CD4-positive, alpha-beta T cell treated with Interleukin-6 for 4 hours (primary cell): ENCODE data around the gene CCDC40.

Experiments used
- DNase-seq: peaks from one replicate; pipeline ENCODE4 v3.0.0-alpha.2; 2020; ENCODE audit warnings: mixed read lengths

CCDC40 gene

DNA sequence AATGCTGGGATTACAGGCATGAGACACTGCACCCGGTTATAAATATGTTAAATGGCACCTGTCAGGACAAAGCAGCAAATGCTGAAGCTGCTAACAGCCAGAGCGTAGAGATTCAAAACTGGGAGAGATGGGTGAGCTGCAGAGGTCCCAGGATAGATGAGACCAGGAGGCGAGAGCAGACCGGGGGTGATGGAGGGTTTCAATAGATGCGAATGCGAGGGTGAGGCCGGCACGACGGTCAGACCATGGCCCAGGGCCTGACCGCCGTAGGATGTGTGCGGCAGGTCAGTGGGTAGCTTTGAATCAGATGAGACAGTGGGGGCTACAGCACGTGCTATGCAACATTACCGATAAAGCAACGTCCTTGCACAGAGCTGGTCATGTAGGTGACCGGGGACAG lies 14.3 kb downstream of the CCDC40 start:
- no peak for DNase-seq

- no peak for DNase-seq
Measured at GRCh38 chr17:80051681-80052080, 15.2 kb downstream of the CCDC40 start.

- no peak for DNase-seq
Measured at GRCh38 chr17:80053102-80053501, 16.7 kb downstream of the CCDC40 start.

DNA sequence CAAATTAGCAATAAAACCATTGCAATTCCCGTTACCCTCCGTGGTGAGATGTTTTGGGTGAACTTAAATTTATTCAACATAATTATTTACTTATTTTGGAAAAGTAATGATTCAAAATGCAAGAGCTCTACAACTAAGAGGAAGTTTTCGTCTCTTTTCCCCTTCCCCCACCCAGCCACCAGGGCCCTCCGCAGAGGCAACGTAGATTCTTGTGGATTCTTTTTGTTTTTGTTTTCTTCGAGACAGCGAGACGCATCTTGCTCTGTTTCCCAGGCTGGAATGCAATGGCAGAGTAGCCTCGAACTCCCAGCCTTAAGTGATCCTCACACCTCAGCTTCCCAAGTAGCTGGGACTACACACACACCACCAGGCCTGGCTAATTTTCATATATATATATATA lies 19.2 kb downstream of the CCDC40 start:
- no peak for DNase-seq

DNA sequence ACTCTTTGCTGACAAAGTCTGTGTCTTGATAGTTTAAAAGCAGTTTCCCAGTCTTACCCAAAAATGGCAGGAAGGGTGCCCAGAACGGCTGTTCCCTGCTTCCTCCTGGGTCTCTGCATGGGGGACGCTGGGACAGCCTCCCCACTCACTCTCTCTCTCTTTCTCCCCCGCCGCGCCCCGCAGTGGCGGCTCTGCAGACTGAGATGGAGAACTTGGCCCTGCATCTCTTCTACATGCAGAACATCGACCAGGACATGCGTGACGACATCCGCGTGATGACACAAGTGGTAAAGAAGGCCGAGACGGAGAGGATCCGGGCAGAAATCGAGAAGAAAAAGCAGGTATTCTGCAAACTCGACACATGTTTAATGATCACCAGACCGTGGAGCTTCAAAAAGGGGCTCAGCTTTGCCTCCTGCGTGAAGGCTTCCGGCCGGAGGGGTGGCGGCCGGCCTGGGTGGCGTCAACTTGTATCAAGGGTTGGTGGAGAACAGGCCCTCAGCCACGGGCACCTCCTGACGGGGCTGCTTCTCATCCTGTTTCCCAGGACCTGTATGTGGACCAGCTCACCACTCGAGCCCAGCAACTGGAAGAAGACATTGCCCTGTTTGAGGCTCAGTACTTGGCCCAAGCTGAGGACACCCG lies 22.0 kb downstream of the CCDC40 start:
- no peak for DNase-seq

GRCh38 chr17:80060644-80061043 lies 24.2 kb downstream of the CCDC40 start:
- DNase-seq: no peak

GRCh38 chr17:80061421-80061820 lies 25.0 kb downstream of the CCDC40 start:
- DNase-seq: no peak

DNA sequence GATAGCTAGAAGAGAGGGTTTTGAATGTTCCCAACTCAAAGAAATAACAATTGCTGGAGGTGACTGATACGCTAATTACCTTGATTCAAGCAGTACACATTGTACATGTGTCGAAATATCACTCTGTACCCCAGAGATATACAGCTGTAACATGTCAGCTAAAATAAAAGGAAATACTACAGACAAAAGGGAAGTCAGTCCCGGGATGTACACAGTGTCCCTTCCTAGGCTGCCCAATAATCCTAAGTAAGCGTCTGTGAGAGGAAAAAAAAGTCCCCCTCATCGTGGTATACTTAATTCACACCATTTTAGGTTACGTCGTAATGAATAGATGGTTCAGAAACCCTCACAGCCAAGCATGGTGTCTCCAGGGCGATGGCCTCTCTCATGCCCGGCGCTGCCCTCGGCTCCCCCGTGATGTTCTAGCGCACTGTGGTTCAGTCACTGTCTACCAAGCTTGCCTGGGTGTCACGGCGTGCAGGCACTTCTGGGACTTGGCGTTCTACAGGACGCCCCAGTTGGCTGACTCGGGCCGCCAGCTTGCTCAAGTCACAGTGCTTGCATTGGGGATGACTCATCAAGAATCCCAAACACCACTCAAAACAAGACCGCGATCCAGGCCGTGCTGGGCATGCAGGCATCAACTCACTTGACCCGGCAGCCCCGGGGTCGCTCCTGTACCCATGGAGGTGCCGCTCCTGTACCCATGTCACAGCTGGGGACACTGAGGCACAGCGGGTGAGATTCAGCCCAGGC lies 27.6 kb downstream of the CCDC40 start:
- no peak for DNase-seq

GRCh38 chr17:80064696-80065095 lies 28.3 kb downstream of the CCDC40 start:
- no peak for DNase-seq

- DNase-seq: no peak
Measured at GRCh38 chr17:80065478-80066170, 29.2 kb downstream of the CCDC40 start.

GRCh38 chr17:80067393-80067986 lies 31.0 kb downstream of the CCDC40 start:
- no peak for DNase-seq

DNA sequence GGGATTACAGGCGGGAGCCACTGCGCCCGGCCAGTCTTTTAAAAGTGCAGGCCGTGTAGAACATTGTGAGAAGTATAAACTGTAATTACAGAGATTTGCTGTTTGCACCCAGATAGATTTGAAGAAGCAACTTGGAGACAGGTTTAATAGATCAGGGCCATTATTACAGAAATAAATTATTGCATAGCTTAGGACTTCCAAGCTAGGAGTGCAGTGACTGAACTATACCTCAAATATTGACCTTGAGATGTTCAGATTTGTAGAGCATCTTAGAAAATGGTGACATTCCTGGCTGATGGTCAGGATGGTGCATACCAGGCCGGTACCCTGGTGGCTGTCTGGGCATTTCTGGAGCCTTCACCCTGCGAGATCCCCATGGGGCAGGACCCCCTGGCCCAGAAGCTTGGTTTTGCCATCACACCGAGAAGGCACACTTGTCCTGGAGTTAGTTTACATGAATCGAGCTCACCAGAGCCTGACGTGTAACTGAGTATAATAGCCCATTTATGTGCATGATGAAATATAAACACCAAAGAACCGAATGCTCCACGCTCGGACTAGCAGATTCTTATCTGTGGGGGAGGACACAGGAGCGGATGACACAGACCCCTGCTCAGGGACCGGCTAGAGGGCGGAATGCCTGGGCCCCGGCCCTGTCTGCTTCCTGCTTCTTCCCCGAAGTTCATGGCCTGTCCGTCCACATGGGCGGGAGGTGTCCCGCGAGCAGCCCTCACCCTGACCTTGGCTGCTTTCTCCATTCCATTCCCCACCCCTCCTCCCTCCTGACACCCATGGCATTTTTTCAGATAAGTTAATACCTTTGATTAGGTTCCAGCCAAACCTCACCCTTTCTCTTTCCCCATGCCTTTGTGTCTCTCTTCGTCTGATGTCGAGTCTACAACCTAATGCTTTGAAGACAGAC lies 32.1 kb downstream of the CCDC40 start:
- DNase-seq: no peak

DNA sequence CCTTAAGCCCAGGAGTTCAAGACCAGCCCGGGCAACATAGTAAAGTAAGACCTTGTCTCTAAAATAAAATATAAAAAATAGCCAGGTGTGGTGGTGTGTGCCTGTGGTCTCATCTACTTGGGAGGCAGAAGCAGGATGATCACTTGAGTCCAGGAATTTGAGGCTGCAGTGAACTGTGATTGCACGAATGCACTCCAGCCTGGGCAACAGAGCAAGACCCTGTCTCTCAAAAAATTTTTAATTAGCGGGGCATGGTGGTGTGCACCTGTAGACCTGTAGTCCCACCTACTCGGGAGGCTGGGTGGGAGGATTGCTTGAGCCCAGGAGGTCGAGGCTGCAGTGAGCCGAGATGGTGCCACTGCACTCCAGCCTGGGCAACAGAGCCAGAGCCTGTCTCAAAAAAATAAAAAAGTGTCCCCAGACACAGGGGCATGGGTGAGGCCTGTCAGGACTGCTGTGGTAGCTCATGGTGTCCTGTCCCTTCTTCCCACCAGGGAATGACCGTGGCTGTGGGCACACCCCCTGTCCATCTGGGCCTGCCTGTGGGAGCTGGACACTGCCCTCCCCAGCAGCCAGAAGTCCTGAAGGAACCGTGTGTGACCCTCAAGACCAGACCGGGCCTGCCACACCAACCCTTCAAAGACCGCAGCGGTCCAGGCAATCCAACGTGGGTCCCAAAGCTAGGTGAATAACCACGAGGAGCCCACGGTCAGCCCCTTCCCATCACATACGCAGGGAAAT lies 34.1 kb downstream of the CCDC40 start:
- no peak for DNase-seq

DNA sequence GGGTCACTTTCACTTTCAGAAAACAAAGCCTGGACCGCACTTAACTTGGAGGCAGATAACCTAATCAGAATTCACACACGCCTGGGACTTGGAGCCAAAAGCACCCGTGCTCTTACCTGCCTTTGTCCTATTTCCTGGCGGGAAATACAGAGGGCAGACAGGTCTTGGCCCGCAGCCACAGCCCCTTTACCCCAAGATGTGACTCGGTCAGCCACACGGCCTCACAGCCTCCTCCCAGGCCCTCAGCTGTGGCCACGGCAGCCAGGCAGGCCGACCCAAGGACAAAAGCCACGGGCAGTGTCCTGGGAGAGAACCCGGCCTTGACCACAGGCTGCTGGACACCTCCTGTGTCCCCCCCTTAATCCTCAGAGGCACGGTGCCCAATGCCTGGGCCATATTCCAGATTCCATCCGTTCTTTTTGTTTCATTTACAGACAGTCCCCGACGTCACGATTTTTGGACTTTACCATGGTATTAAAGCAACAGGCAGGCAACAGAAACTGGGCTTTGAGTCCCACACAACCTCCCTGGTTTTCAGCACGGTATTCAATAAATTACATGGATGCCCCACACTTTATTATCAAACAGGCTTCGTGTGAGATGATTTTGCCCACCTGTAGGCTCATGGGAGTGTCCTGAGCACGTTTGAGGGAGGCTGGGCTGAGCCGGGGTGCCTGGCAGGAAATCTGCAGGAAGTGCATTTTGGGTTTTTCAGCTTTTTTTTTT lies 34.8 kb downstream of the CCDC40 start:
- no peak for DNase-seq

DNA sequence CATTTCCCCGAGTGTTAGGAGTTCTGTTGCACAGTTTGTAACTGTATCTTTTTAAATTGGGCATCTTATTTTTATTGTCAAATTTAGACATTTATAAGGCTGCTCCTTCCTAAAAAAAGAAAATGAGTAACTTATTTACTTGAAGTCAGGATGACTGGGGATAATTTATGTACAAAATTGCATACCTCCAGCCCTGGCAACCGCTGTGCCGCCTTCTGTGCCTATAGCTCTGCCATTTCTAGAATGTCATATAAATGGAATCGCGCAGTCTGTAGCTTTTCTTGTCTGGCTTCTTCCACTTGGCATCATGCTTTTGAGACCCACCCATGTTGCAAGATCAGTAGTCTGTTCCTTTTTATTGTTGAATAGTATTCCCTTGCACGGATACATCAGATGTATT lies 36.0 kb downstream of the CCDC40 start:
- DNase-seq: no peak

DNA sequence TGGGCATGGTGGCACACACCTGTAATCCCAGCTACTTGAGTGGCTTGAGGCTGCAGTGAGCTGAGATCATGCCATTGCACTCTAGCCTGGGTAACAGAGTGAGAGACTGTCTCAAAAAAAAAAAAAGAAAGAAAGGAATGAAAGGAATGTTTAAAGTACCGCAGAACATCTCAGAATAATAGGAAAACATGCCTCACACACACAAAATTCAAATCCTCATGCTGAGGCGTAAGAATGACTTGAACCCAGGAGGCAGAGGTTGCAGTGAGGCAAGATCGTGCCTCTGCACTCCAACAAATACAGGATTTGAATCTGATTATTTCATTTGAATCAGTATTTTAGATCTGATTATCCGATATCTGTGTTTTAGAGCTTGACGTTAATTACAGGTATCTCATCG lies 43.6 kb downstream of the CCDC40 start:
- DNase-seq: no peak

DNA sequence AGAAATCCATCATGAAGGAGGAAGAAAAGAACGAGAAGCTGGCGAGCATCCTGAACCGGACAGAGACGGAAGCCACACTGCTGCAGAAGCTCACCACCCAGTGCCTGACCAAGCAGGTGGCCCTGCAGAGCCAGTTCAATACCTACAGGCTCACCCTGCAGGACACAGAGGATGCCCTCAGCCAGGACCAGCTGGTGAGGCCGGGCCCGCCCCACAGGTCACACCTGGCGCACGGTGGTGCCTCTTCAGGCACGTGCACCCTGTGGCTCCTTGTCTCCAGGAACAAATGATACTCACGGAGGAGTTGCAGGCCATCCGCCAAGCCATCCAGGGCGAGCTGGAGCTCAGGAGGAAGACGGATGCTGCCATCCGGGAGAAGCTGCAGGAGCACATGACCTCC lies 45.2 kb downstream of the CCDC40 start:
- DNase-seq: no peak

- DNase-seq: peak; percentile 74
Measured at GRCh38 chr17:80082403-80083135, 46.1 kb downstream of the CCDC40 start.

- DNase-seq: no peak
Measured at GRCh38 chr17:80083136-80083661, 46.8 kb downstream of the CCDC40 start.

DNA sequence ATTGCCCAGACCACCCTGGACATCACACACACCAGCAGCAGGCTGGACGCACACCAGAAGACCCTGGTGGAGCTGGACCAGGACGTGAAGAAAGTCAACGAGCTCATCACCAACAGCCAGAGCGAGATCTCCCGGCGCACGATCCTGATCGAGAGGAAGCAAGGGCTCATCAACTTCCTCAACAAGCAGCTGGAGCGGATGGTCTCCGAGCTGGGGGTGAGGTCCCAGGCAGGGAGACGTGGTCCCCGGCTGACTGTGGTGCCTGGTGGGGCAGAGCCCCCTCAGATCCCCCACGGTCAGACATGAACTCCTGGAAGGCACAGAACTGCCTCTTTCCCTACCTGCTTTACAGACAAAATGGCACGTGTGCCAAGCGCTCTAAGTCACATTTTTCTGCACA lies 48.3 kb downstream of the CCDC40 start:
- no peak for DNase-seq
